Activated T-cell treated with anti-CD3 and anti-CD28 coated beads for 1 hour (primary cell): ENCODE data around the gene OGFOD3.
"Not testable (repeated sequence)": the region's sequence is repeated elsewhere in the genome, so short reads cannot be mapped to it uniquely, and the experiment has no call there.

Source experiments
- DNase-seq: peaks from one replicate; pipeline ENCODE4 v3.0.0-alpha.2; 2020; ENCODE audit warnings: low read depth

Gene OGFOD3

DNA sequence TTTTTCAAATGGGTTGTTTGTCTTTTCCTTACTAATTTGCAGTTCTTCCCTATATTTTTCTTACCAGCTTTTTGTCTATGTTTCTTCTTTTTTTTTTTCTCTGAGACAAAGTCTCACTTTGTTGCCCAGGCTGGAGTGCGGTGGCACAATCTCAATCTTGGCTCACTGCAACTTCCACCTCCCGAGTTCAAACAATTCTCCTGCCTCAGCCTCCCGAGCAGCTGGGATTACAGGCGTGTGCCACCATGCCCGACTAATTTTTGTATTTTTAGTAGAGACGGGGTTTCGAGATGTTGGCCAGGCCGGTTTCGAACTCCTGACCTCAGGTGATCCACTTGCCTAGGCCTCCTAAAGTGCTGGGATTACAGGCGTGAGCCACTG, 45.3 kb downstream of the OGFOD3 start:
- not testable (repeated sequence) for DNase-seq

GRCh38 chr17:82372249-82373071, 45.9 kb downstream of the OGFOD3 start:
- no peak for DNase-seq

DNA sequence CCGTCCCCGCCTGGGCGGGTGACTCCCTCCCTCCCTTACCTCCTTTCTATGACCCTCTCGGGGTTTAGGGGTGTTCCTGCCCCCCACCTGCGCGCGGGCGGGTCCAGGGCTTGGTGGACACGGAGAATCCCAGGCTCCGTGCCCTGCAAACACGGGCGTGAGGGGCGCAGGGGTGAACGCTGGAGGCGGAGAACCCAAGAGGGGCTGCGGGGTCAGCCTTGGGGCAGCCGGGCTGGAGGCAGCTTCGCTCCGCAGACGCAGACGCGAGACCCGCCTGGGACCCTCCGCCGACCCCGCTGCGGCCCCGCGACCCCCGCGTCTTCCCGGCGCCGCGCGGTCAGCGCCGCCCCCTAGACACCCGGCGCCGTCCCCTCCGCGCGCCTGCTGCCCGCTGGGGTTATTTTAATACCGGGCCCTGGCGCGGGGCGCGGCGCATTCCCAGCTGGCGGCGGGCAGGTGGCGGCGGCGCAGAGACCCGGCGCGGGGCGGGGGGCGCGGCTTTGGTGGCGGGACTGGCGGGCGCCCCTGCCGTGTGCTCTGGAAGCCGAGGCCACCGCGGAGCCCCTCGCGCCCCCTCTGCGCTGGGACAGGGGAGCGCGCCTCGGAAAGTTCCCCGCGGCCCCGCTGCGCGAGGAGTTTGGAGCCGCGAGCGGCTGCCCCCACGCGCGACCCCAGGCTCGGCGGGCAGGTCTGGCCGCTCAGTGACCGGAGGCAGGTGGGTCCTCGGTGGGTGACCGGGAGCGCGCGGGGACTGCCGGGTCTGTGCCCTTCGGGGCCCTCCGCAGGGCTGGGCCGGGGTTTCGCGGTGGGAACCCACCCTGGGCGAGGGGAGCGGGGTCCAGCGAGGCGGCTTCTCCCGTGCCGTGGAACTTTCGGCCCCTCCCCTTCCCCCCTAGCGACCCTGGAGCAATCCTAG, 46.8 kb downstream of the OGFOD3 start, which contains the start of gene UTS2R:
Gene UTS2R, plus strand, starts transcription at position 433 of the 916 bp plus-strand sequence. CDS start 2,560 bp downstream, outside the sequence.
- DNase-seq, result no peak

- no peak for DNase-seq
These were observed 47.7 kb downstream of the OGFOD3 start for GRCh38 chr17:82370471-82371332.

DNA sequence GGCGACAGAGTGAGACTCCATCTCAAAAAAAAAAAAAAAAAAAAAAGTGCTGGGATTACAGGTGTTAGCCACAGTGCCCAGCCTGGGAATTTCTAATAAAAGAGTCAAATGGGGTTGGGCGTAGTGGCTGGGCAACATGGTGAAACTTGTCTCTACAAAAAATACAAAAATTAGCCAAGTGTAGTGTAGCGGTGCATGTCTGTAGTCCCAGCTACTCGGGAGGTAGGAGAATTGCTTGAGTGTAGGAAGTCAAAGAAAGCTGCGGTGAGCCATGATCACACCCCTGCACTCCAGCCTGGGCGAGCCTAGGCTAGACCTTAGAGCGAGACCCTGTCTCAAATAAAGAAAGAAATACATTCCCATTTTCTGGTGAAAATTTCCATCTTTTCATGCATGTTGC, 49.2 kb downstream of the OGFOD3 start:
- DNase-seq, result no peak

- no peak for DNase-seq
These were observed 50.5 kb downstream of the OGFOD3 start for GRCh38 chr17:82367724-82368524.

DNA sequence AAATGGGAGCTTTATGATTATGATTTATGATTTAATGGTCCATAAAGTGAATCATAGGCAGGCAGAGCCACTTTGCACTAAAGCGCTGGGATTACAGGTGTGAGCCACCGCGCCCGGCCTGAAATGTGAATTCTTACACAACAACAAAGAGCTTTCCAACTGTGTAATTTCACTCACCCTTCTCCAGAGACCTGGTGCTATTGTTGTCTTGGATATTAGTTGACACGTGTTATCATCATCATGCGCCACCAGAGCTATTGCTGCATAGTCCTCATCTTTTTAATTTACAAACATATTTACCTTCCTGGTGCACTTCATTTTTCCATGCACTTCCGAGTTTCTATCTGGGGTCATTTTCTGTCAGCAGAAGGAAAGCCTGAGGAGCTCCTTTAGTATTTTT, 51.6 kb downstream of the OGFOD3 start:
- DNase-seq, result no peak

DNA sequence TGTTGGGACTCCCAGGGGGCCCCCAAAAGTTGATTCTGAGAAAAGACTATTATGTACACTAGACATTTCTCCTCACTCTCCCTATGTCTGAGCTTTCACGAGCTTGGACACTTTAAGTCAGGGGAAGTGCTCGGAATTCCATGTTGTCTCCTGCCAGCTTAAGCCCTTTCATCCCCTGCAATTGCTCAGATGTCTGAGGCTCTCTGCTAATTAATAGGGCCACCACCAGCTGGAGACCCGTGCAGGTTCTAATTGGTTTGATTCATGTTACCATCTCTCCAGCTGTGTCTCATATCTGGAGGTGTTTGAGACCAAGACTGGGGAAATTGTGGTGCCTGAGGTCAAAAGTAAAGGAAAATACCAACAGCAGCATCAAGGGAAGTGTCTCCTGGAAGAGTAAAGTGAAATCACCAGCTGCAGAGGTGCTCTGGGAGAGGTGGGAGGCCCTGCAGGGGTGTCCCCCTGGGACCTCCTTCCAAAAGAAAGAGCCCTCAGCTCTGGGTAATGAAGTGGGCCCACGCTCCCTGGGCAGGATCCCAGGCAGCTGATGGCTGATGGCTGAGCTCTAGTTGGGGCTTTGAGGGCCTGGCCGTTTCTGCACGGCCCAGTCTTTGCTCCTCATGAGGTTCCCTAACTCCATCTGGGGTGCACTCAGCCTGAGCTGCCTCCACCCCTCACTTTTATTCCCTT, 52.6 kb downstream of the OGFOD3 start:
- DNase-seq, result no peak

DNA sequence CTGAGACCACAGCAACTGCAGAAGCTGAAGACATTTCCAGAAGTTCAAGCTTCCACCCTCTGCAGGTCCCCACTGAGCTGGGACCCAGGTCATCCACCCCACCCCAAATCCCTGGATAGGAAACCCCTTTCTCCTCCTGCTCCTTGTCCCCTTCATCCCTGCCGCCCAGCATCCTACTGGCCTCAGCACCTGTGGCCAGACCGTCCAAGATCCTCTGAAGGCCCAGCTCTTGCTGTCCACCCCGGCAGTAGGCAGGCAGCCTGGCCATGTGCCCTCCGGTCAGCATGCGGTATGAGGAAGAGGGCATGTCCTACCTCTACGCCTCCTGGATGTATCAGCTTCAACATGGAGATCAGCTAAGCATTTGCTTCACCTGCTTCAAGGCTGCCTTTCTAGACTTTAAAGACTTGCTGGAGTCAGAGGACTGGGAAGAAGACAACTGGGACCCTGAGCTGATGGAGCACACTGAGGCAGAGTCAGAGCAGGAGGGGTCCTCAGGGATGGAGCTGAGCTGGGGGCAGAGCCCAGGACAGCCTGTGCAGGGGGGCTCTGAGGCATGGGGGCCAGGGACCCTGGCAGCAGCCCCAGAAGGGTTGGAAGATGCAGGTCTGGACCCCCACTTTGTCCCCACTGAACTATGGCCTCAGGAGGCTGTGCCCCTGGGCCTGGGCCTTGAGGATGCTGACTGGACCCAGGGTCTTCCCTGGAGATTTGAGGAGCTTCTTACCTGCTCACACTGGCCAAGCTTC, 56.3 kb downstream of the OGFOD3 start:
- DNase-seq, result no peak

- not testable (repeated sequence) for DNase-seq
These were observed 58.8 kb downstream of the OGFOD3 start for GRCh38 chr17:82359451-82360074.

DNA sequence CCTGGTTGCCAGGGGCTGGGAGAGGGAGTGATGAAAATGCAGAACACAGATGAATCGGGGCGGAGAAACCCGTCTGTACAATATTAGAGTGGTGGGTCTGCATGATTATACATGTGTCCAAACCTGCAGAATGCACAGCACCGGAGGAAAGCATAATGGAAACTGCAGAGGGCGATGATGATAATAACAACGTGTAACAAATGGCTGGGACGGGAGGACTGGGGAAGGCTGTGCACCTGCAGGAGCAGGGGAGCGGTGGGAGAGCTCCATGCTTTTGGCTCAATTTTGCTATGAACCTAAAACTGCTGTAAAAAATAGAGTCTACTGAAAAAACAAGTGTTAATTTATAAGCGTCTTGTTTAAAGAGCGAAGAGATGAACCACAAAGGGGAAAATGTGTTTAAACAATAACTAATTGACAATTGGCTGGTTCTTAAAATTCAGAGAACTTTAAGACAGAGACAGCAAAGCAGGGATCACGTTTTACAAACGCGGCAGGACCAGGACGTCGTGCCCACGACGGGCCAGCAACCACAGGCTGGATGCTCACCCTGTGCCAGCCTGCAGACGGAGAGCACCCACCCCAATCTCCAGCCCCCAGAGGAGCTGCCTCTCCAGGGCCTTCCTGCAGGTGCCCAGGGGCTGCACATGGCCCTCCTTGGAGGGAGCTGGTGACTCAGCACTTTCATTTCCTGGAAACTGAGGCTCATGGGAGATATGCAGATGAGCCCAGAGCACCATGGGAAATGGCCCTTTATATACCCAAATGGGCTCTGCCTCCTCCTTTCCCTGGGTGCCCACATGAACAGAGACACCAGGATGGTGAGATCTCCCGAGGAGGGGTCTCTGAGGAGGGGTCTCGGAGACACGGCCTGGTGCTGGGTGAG, 59.7 kb downstream of the OGFOD3 start, which contains the start of gene TEX19:
Gene TEX19, plus strand, starts transcription at position 783 of the 886 bp plus-strand sequence. CDS start 2,904 bp downstream, outside the sequence.
- no peak for DNase-seq

GRCh38 chr17:82357394-82357793, 61.0 kb downstream of the OGFOD3 start:
- DNase-seq, result no peak

DNA sequence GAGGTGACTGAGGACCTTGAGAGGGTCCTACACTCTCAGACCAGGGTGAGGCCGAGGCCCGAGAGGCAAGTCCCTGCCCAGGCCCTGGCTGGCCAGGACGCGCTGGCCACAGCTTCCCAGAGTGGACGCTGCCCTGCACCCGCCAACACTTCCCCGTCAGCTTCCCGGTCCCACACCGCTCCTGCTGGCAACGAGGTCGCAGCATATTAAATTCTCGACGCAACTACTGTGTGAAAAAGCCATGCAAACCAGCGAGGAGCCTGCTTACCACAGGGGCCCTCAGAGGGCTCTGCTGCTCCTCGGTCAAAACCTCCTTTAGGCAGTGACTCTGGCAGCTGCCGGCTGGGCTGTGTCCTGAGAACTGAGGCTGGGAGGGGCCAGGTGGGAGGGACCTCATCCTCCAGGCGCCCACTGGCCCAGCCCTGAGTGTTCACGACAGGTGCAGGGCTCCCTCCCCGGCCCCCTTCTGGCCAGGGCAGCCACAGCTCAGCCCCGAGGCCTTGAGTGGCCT, 61.5 kb downstream of the OGFOD3 start:
- no peak for DNase-seq

GRCh38 chr17:82355770-82356427, 62.5 kb downstream of the OGFOD3 start:
- no peak for DNase-seq

- no peak for DNase-seq
These were observed 63.5 kb downstream of the OGFOD3 start for GRCh38 chr17:82354804-82355308.

- DNase-seq, result no peak
These were observed 64.9 kb downstream of the OGFOD3 start for GRCh38 chr17:82353484-82353883.
